Retinal pigment epithelial cell (primary cell): ENCODE results near the gene TFRC.

ENCODE experiments used
- DNase-seq: peaks from one replicate; pipeline ENCODE4 v3.0.0-alpha.2; 2010; ENCODE audit warnings: low read depth
- H3K4me3 ChIP-seq: 2 replicates; pipeline ENCODE4 v1.5.1; 2011; ENCODE audit warnings: mild to moderate bottlenecking, low read length, control low read depth, moderate library complexity
- CTCF ChIP-seq: conservative IDR thresholded peaks from 2 replicates; pipeline ENCODE4 v1.5.1; 2011; ENCODE audit warnings: low read depth, low read length, control low read depth, inconsistent platforms

TFRC gene

GRCh38 chr3:196081834-196082618, at the start of gene TFRC:
TSS of gene TFRC (minus strand) at chr3:196082090. CDS start at chr3:196077099, 4,991 bp downstream.
- peak within 1 kb of the TSS; percentile 71 for H3K4me3 ChIP-seq
- no peak for TF ChIP-seq CTCF
- DNase-seq: peak; percentile 66

GRCh38 chr3:196128172-196128843, 46.4 kb upstream of the TFRC start:
- TF ChIP-seq CTCF: no peak

GRCh38 chr3:196127308-196128040, 45.6 kb upstream of the TFRC start:
- H3K4me3 ChIP-seq: no peak overlapping the region
- no peak for TF ChIP-seq CTCF
- DNase-seq: no peak

More at GRCh38 chr3:196128172-196128843, 46.4 kb upstream of the TFRC start:
- no peak for DNase-seq
- no peak overlapping the region for H3K4me3 ChIP-seq

GRCh38 chr3:196124608-196125007, 42.7 kb upstream of the TFRC start:
- no peak overlapping the region for H3K4me3 ChIP-seq
- no peak for TF ChIP-seq CTCF
- DNase-seq: no peak

GRCh38 chr3:196122688-196123046, 40.8 kb upstream of the TFRC start:
- no peak for DNase-seq
- H3K4me3 ChIP-seq: no peak overlapping the region
- no peak for TF ChIP-seq CTCF

- H3K4me3 ChIP-seq: no peak overlapping the region
- DNase-seq: no peak
- TF ChIP-seq CTCF: no peak
These were observed 40.3 kb upstream of the TFRC start for GRCh38 chr3:196122021-196122687.
